Omental fat pad (tissue), 4 donors: Measurements from ENCODE around the gene DENND1A. TPM values are rescaled to one million over a fixed set of nuclear protein-coding genes. Genes with fewer than 3 reads are reported as not detected.

ENCODE experiments used
- ATAC-seq: fragments of 150-250 bp; one replicate; pipeline ENCODE4 v1.9.1; 2016; ENCODE audit warnings: mild to moderate bottlenecking, moderate library complexity; ENCODE audit not compliant: low FRiP score
- DNase-seq: peaks from one replicate; pipeline ENCODE4 v3.0.0-alpha.2; 2019; ENCODE audit warnings: low spot score
- CTCF ChIP-seq, 3 donors: fragments of 450-650 bp; IDR thresholded peaks; one replicate each; pipeline ENCODE4 v1.5.1; 2016 to 2017; ENCODE audit warnings: antibody characterized with exemption in 3 of 3, mild to moderate bottlenecking in 3 of 3, moderate library complexity in 2 of 3
- total RNA-seq, 4 donors: library from RNA; depleted of rRNA; stranded (reverse); fragments of >200 nt; gene quantifications; one replicate each; pipeline ENCODE4 v1.1.0, GENCODE V29; 2016

Gene DENND1A
- total RNA-seq, 4 donors from 2014 or later = 15.2 to 22.8 (median 20.7) TPM

- no peak for TF ChIP-seq CTCF (IDR thresholded peaks at IDR 0.05)
- no peak for ATAC-seq
- no peak for DNase-seq
Measured at GRCh38 chr9:123342247-123342646, 587.7 kb downstream of the DENND1A start.

- no peak for TF ChIP-seq CTCF (IDR thresholded peaks at IDR 0.05)
- DNase-seq = no peak
- no peak for ATAC-seq
Measured at GRCh38 chr9:123341816-123342215, 588.1 kb downstream of the DENND1A start.

GRCh38 chr9:123339666-123340510, 590.0 kb downstream of the DENND1A start:
- no peak for TF ChIP-seq CTCF (IDR thresholded peaks at IDR 0.05)
- ATAC-seq (peak; percentile 26), DNase-seq (no peak)

DNA sequence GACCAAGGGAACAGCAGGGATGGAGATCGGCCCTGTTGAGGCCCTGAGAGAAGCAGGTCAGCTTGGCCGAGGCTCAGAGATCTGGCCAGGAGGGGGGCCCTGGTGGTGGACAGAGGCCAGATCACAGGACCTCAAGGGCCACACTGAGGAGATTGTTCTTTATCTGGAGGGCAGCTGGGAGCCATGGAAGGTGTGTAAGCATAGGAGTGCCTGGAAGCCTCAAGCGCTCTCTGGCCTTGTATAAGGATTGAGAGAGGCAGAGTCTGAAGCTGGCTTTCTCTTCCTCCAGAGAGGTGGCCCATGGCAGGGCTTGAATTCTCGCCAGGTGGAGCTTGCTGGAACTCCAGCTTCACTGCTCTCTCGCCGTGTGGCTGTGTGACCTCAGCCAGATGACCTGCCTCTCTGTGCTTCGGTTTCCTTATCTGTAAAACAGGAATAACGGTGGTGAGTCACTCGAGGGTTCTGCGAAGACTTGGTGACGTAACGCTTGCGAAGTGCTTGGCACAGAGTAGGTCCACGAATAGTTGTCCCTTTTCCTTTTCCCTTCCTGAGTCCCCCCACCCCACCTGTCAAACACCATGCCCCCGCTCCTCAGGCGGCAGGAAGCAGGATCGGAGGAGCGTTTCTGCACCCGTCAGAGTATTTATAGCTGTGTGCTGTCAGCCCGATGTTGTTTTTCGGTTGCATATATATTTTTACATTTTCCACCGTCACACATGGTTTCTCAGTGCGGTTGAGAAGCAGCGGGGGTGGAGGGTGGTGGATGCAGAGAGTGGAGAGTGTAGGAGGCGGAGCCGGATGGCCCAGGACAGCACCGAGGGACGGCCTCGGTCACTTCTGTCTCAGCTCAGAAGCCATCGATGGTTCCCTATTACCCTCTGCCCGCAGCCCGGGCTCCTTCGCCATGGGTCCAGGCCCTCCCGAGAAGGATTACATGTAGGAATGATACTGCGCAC, 590.9 kb downstream of the DENND1A start:
- ATAC-seq (peak; percentile 5), DNase-seq (no peak)
- TF ChIP-seq CTCF (IDR thresholded peaks at IDR 0.05) = no peak

- ATAC-seq = no peak
- TF ChIP-seq CTCF (IDR thresholded peaks at IDR 0.05) = no peak
- DNase-seq = no peak
Measured at GRCh38 chr9:123337971-123338370, 592.0 kb downstream of the DENND1A start.

DNA sequence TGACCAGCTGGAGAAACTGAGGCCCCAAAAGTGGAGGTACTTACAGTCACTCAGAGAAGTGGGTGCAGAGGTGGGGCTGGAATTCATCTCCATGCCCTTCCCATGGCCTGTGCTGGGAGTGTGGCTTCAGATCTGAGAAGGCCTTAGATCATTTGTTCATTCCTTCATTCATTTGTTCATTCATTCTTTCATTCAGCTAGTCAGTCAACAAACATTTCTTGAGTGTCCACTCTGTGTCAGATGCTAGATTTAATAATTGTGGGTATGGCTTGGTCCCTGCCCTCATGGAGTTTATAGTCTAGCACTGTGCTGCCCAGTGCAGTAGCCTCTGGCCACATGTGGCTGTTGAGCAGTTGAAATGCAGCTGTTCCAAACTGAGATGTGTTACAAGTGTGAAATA, 593.0 kb downstream of the DENND1A start:
- no peak for DNase-seq
- no peak for ATAC-seq
- TF ChIP-seq CTCF (IDR thresholded peaks at IDR 0.05) = no peak
